Central memory CD4-positive, alpha-beta T cell (primary cell): Measurements from ENCODE around the gene RNF6.

Experiments
- DNase-seq: peaks from one replicate; pipeline ENCODE4 v3.0.0; 2022

The RNF6 gene

GRCh38 chr13:26225896-26226617 lies 3.9 kb upstream of the RNF6 start:
- no peak for DNase-seq

DNA sequence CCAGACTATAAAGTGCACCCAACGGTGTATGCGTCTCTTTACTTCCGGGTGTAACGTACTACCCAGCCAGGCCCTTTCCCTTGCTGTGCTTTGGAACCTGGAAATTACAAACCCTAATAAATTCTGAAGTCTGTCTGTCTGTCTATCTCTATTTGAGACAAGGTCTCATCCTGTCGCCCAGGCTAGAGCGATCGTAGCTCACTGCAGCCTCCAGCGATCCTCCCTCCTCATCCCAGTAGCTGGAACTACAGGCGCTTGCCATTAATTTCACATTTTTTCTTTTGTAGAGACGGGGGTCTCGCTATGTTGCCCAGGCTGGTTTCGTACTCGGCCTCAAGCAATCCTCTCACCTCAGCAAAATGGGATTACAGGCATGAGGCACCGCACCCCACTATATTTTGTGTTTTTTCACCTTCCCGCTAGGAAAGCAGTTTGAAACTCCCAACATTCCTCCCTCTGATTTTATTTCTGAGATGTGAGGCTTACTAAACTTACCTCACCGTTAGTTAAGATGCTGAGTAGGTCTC lies 469 bp upstream of the RNF6 start:
- no peak for DNase-seq

DNA sequence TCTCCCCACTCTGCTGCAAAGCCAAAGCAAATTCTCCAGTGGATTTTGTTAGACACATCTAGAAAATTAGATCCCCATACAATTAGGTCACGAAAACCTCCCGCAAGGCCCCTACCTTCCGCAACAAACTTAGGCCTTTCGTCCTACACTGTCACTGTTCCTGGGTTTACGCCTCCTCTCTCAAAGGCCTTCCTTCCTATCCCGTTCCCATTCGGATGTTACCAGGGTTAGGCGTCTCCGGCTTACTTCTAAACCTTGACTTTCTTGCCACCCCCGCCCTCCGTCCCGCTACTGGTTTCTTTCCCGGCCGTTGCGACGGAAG lies 754 bp downstream of the RNF6 start:
- no peak for DNase-seq

GRCh38 chr13:26220575-26220974 lies 1.5 kb downstream of the RNF6 start:
- no peak for DNase-seq

- DNase-seq: no peak
These were observed 2.4 kb downstream of the RNF6 start for GRCh38 chr13:26219726-26220125.

DNA sequence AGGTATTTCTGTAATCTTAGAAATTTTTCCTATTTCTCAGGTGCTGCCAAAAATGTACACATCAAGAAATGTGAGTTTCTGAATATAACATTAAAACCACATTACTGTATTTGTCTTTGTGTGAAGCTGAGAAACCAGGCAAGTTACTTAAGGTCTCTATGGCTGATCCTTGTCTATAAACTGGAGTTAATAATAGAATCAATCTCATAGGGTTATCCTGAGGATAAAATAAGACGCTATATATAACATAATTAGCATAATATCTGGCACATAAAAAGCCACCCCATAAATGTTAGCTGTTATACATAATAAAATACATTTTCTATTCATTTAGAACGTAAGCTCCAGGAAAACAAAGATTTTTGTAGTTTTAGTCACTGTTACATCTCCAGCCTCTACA lies 6.1 kb downstream of the RNF6 start:
- no peak for DNase-seq

- no peak for DNase-seq
These were observed 8.1 kb downstream of the RNF6 start for GRCh38 chr13:26213982-26214381.

GRCh38 chr13:26213345-26213744 lies 8.8 kb downstream of the RNF6 start:
- DNase-seq: no peak

- no peak for DNase-seq
These were observed 13.8 kb downstream of the RNF6 start for GRCh38 chr13:26208287-26208686.

DNA sequence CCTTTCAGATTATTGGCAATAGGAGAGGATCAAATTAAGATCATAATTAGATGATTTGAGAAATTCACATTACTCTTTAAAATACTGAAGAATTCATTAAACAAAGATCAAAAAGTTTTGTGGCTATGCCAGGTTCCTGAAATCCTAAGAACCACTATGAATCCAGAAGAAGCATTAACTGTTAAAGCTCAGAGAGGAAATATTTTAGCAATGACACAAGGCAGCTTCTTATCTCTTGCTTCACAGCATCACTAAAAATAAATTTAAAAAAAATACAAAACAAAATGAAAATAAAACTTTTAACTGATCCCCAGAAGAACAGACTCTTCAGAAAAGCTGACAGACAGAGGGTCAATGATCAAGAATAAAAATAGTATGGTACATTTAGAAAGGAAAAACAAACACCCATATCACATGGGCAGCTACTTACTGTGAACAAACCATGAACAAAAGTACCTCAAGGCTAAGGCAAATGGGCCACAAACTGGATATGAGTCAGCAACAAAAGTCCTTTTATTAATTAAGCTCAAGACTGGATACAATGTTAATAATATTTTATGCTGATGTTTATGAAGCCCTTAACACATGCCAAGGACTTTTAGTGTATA lies 19.6 kb downstream of the RNF6 start:
- no peak for DNase-seq

DNA sequence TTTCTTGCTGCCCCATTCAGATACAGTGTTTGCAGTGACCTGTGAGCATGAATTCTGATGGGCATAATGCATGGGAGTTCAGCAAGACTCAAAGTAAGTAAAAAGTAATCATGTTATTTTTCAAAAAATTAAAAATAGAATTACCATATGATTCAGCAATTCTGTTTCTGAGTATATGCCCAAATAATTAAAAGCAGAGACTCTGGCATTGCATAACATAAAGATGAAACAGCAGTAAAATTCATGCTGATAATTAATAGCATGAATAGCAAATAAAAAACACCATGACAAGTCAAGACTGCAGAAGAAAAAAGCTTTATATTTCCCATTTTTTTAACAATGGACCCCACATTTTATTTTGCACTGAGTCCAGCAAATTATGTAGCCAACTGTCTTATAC lies 21.3 kb downstream of the RNF6 start:
- no peak for DNase-seq

DNA sequence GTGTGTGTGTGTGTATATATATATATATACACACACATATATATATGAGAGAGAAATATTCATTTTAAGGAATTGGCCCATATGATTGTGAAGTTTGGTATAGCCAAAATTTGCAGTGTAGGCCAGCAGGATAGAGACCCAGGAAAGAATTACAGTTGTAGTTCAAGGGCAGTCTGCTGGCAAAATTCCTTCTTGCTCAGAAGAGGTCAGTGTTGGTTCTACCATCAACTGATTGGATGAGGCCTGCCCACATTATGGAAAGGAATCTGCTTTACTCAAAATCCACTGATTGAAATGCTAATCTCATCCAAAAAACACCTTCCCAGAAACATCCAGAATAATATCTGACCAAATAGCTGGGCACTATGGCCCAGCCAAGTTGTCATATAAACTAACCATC lies 24.0 kb downstream of the RNF6 start:
- no peak for DNase-seq

DNA sequence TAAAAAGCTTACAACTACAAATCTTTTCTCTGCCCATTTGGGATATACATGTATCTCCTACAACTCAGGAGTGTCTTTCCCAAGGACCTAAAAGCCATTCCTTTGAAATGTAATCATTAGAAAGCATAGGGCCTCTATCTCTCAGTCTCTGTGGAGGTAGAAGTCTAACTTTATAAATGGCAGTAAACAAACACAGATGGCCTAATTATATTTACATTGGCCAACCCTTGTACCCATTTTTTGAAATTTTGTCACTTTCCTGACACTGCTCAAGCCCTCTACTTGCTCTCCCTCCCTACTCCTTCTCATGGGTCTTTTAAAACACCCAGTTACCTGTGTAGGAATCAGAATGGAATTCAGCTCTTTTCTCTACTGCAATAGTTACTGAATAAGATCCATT lies 24.8 kb downstream of the RNF6 start:
- no peak for DNase-seq

- no peak for DNase-seq
These were observed 35.1 kb downstream of the RNF6 start for GRCh38 chr13:26186995-26187394.

DNA sequence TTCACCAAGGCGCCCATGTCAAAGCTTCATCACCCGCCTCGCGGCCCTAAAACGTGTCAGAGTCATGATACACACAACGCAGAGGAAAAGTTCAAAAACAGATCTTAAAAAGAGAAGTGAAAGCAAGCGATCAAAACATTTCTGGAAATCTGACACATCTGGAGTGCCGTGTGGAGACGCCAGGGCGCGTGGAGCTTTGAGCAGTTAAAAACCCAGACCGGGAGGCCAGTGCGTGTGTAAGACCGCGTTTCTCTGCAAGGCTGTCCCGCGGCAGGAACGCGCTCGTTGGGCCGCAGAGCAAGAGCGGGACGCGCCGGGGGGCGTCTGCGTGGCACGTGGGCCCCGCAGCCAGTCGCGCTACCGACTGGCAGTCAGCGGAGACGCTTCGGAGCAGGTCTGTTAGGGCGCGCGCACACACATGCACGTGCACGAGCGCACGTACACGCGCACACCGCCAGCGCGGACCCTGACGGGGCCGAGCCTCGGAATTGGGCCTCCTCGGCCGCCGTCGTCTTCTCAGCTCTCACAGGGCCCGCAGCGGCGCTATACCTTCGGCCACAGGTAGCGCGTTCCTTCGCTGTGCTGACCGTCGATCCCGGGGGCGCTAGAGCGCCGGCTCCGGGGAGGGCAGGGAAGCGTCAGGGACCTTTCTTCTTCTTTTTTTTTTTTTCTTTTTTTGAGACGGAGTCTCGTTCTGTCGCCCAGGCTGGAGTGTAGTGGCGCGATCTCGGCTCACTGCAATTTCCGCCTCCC lies 35.8 kb downstream of the RNF6 start:
- DNase-seq: peak; percentile 90

- DNase-seq: no peak
These were observed 36.4 kb downstream of the RNF6 start for GRCh38 chr13:26185720-26186117.

DNA sequence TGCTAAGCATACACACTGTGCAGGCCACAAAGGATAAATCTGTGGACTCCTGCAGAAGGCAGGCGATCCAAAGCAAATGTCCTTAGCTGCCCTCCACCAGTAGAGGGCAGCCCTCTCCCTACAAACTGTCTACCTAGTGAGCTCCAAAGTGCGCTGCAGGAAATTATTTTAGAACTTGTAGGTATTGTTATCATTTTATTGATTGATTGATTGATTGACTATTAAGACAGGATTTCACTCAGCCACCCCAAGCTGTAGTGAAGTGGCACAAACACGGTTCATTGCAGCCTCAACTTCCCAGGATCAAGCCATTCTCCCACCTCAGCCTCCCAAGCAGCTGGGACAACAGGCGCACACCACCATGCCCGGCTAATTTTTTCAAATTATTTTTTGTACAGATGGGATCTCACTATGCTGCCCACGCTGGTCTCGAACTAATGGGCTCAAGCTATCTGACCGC lies 37.3 kb downstream of the RNF6 start:
- DNase-seq: peak; percentile 67

- no peak for DNase-seq
These were observed 38.7 kb downstream of the RNF6 start for GRCh38 chr13:26183416-26183815.

- DNase-seq: no peak
These were observed 42.8 kb downstream of the RNF6 start for GRCh38 chr13:26179344-26179743.

DNA sequence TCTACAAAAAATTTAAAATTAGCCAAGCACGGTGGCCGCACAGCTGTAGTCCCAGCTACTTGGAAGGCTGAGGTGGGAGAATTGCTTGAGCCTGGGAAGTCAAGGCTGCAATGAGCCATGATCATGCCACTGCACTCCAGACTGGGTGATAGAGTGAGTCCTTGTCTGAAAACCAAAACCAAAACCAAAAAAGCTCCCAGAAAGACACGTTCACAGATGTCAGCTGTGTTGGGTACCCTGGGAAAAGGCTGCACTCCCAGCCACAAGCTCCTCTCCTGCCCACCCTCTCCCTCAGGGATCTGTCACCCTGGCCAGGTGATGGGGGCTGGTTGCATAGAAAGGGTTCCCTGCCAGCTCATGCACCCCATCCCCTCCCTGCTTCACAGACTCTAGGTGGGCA lies 53.3 kb downstream of the RNF6 start:
- DNase-seq: no peak

DNA sequence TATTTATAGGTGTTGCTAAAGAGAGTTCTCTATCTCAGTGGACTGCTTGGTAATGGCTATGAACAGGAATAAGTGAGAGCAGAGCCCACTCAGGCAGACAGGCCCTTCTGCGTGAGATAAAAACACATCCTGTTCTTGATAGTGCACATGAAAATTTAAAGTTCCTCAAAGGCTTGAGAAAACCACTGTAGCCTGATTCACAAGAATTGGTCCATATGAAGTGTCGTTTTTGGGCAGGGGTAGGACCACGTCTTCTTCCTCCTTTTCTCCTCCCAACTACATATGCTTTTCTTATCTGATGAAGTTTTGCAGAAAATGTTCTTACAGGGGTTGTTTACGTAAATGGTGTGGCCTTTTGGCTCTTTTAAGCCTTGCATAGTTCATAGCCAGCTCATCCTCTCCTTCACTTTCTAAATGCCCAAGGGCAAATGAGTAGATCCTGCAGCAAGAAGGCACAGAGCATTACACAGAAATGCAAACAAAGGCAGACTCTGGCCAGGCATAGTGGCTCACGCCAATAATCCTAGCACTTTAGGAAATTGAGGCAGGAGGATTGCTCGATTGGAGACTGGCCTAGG lies 53.8 kb downstream of the RNF6 start:
- DNase-seq: no peak

GRCh38 chr13:26163812-26164211 lies 58.3 kb downstream of the RNF6 start:
- DNase-seq: no peak
